IMR-90 (cell line): Measurements from ENCODE around the gene ATP5PO. TPM values are rescaled to one million over a fixed set of nuclear protein-coding genes. Genes with fewer than 3 reads are reported as not detected.

Experiments
- ATAC-seq: fragments of 200-7000 bp; cut with Tn5 transposase; 2 replicates; pipeline ENCODE4 v1.9.1; 2020; ENCODE audit warnings: low read depth, mild to moderate bottlenecking, moderate library complexity
- BruUV-seq: library from RNA; stranded (reverse); fragments of 400-500 nt; replicated peaks from 2 replicates; lab custom pipeline; 2021; lab: Mats Ljungman, UMichigan
- CTCF ChIA-PET: fragments of 300-600 bp; formaldehyde crosslinking; extraction: SDS; loops from one replicate; lab custom pipeline; 2021; ENCODE audit warnings: antibody characterized with exemption; lab: Yijun Ruan, JAX
- POLR2A ChIA-PET: fragments of 300-600 bp; sonication (Branson Sonifier 250); formaldehyde crosslinking; loops from one replicate; lab custom pipeline; 2022; ENCODE audit warnings: antibody characterized with exemption; ENCODE audit not compliant: unreplicated experiment; lab: Charles Lee
- DNase-seq: peaks from one replicate; pipeline ENCODE4 v3.0.0; 2013
- H2AFZ ChIP-seq: replicated peaks from 2 replicates; pipeline ENCODE3; 2013; ENCODE audit warnings: low read length, mild to moderate bottlenecking; ENCODE audit not compliant: poor library complexity
- H2AK5ac ChIP-seq: 2 replicates; pipeline ENCODE4 v1.6.1; 2013; ENCODE audit warnings: low read depth, low read length, inconsistent platforms
- H2AK9ac ChIP-seq: replicated peaks from 2 replicates; pipeline ENCODE3; 2013; ENCODE audit warnings: mild to moderate bottlenecking, low read depth, low read length, moderate library complexity; ENCODE audit not compliant: poor library complexity
- H2BK120ac ChIP-seq: 2 replicates; pipeline ENCODE4 v1.6.1; 2013; ENCODE audit warnings: low read depth, low read length, inconsistent platforms
- H2BK15ac ChIP-seq: 3 replicates; pipeline ENCODE4 v1.6.1; 2013; ENCODE audit warnings: low read depth, low read length, inconsistent platforms
- H2BK20ac ChIP-seq: 2 replicates; pipeline ENCODE4 v1.6.1; 2013; ENCODE audit warnings: low read depth, mild to moderate bottlenecking, inconsistent platforms, low read length, moderate library complexity
- H2BK5ac ChIP-seq: 2 replicates; pipeline ENCODE4 v1.6.1; 2013; ENCODE audit warnings: mild to moderate bottlenecking, low read depth, low read length, inconsistent platforms; ENCODE audit not compliant: poor library complexity, severe bottlenecking
- H3K14ac ChIP-seq: replicated peaks from 2 replicates; pipeline ENCODE4 v1.6.1; 2013; ENCODE audit warnings: low read depth, low read length, inconsistent platforms
- H3K18ac ChIP-seq: 2 replicates; pipeline ENCODE4 v1.6.1; 2013; ENCODE audit warnings: low read depth, low read length, control low read depth
- H3K23ac ChIP-seq: 2 replicates; pipeline ENCODE4 v1.6.1; 2013; ENCODE audit warnings: low read depth, low read length, inconsistent platforms
- H3K27ac ChIP-seq: 2 replicates; pipeline ENCODE4 v1.5.1; 2013; ENCODE audit warnings: mild to moderate bottlenecking, control low read depth, low read length; ENCODE audit not compliant: insufficient read depth
- H3K27me3 ChIP-seq: 2 replicates; pipeline ENCODE4 v1.6.1; 2013; ENCODE audit warnings: low read length; ENCODE audit not compliant: control insufficient read depth, insufficient read depth
- H3K36me3 ChIP-seq: 2 replicates; pipeline ENCODE4 v1.6.1; 2013; ENCODE audit warnings: low read length, mixed read lengths; ENCODE audit not compliant: control insufficient read depth, insufficient read depth
- H3K4ac ChIP-seq: 2 replicates; pipeline ENCODE4 v1.6.1; 2013; ENCODE audit warnings: low read depth, low read length, inconsistent platforms
- H3K4me1 ChIP-seq: 2 replicates; pipeline ENCODE4 v1.6.1; 2013; ENCODE audit warnings: low read length, mixed read lengths; ENCODE audit not compliant: control insufficient read depth, insufficient read depth
- H3K4me2 ChIP-seq: 2 replicates; pipeline ENCODE4 v1.6.1; 2013; ENCODE audit warnings: low read depth, mild to moderate bottlenecking, control low read depth, low read length, moderate library complexity
- H3K4me3 ChIP-seq: 2 replicates; pipeline ENCODE4 v1.5.1; 2013; ENCODE audit warnings: low read depth, mild to moderate bottlenecking, control low read depth, low read length, moderate library complexity; ENCODE audit not compliant: insufficient read depth
- H3K56ac ChIP-seq: 2 replicates; pipeline ENCODE4 v1.6.1; 2013; ENCODE audit warnings: low read length, inconsistent platforms; ENCODE audit not compliant: insufficient read depth; ENCODE audit errors: extremely low read depth
- H3K79me1 ChIP-seq, 2 experiments: 2 replicates each; pipeline ENCODE4 v1.6.1; 2013; ENCODE audit warnings: low read length in 2 of 2, inconsistent platforms in 1 of 2, low read depth in 1 of 2
- H3K9ac ChIP-seq: 2 replicates; pipeline ENCODE4 v1.6.1; 2013; ENCODE audit warnings: low read depth, low read length, control low read depth
- H3K9me1 ChIP-seq: 2 replicates; pipeline ENCODE4 v1.6.1; 2013; ENCODE audit warnings: low read length, inconsistent platforms; ENCODE audit not compliant: insufficient read depth
- H3K9me3 ChIP-seq: 2 replicates; pipeline ENCODE4 v1.6.1; 2013; ENCODE audit warnings: low read length; ENCODE audit not compliant: control insufficient read depth, insufficient read depth
- H4K20me1 ChIP-seq: 2 replicates; pipeline ENCODE4 v1.6.1; 2013; ENCODE audit warnings: low read length, inconsistent platforms; ENCODE audit not compliant: insufficient read depth
- H4K5ac ChIP-seq: 2 replicates; pipeline ENCODE4 v1.6.1; 2013; ENCODE audit warnings: mild to moderate bottlenecking, low read depth, low read length, control low read depth
- H4K8ac ChIP-seq, 2 experiments: 2 replicates each; pipeline ENCODE4 v1.6.1; 2013; ENCODE audit warnings: low read depth in 2 of 2, low read length in 2 of 2, control low read depth in 1 of 2, inconsistent platforms in 1 of 2
- H4K91ac ChIP-seq: 2 replicates; pipeline ENCODE4 v1.6.1; 2013; ENCODE audit warnings: low read depth, low read length, inconsistent platforms; ENCODE audit not compliant: insufficient read depth
- CHD1 ChIP-seq: IDR thresholded peaks from 2 replicates; pipeline ENCODE4 v1.6.1; 2012; ENCODE audit warnings: low read depth, low read length, improper control_type of control experiment
- MXI1 ChIP-seq: IDR thresholded peaks from 2 replicates; pipeline ENCODE4 v1.6.1; 2012; ENCODE audit warnings: low read depth, mild to moderate bottlenecking, low read length, moderate library complexity, borderline replicate concordance
- POLR2A ChIP-seq: IDR thresholded peaks from 2 replicates; pipeline ENCODE4 v1.6.1; 2012; ENCODE audit warnings: mild to moderate bottlenecking, low read depth, low read length
- WGBS, 2 experiments: methylation state at CpG; one replicate each; pipeline versions ENCODE4 v1.1.5 to v1.1.7; 2013; ENCODE audit warnings: missing lambda C conversion rate in 2 of 2; ENCODE audit not compliant: insufficient read length in 1 of 2; ENCODE audit errors: extremely low coverage in 2 of 2; 5-methylcytosine and 5-hydroxymethylcytosine counted together
- dilution Hi-C: fragments of 300-500 bp; cut with HindIII; formaldehyde crosslinking; loops from one replicate; pipeline ENCODE4 v1.14.3; 2018; ENCODE audit warnings: low sequenced_read_pairs; ENCODE audit not compliant: unreplicated experiment
- in situ Hi-C: fragments of 300-500 bp; cut with MboI; formaldehyde crosslinking; loops from 3 replicates; pipeline ENCODE4 v1.14.3; 2019; ENCODE audit warnings: low sequenced_read_pairs, inconsistent platforms, mixed read lengths
- intact Hi-C: fragments of 100-400 bp; cut with micrococcal nuclease; formaldehyde crosslinking; loops from 2 replicates; pipeline ENCODE4 v1.10.0; 2022
- polyA plus RNA-seq, 3 experiments: library from polyadenylated mRNA; depleted of rRNA; stranded (reverse); fragments of >200 nt; gene quantifications; 2 replicates each; pipeline ENCODE4 v1.2.3, GENCODE V29; 2012; ENCODE audit warnings: low replicate concordance in 1 of 3
- total RNA-seq: library from RNA; depleted of rRNA; stranded (reverse); fragments of >200 nt; gene quantifications from 2 replicates; pipeline ENCODE4 v1.2.3, GENCODE V29; 2012

ATP5PO gene
- total and polyA plus RNA-seq, 2 of the 4 experiments (the other 2 are of a cell fraction) = 237 to 250 TPM

DNA sequence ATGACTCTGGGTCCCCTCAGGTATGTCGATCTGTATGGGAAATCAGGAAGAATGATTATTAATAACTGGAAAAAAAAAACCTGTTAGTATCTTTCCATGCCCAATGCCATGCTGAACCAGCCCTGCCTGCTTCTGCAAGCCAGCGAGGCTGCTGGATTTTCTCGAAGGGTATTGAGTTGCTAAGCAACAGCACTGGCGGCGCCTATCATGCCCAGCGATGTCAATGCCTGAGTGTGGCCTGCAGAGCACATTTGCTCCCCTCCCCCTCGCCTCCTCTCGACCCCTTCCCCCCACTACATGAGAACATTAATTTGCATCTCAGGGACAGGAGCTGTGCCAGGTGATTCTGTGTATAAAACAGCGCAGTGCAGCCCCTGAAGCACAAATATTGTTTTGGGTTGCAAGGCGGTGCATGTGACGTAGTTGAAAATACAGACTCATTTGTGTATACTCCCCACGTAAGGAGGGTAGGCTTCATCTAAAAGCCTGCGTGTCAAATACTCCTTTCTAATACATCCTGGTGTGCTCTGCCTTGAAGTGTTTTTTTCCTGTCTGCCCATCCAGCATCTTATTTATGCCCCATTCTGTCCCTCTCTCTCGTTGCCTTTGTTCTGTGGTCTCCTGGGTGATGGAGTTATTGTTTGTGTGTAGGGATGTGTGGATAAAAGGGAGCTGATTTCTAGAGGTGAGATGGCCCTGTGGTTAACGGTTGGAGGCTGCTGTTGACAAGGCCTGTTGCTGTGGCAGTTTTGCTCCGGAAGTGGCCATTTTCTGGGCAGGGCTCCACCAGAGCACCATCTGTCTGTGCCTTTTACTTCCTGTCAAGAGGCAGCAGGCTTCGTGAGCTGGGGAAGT is 32.7 kb upstream of the ATP5PO start:
- ATAC-seq (peak; percentile 50), DNase-seq (peak; percentile 30)
- H3K4me1 ChIP-seq = peaks cover 19% of the 10 kb centered on the region
- TF ChIP-seq POLR2A (no peak), CHD1 (0 out of 2 replicates have a peak, but pooled peaks have one; percentile 21), MXI1 (peak; percentile 97; the same call in 1 of the 2 replicates)
- H3K9me3 ChIP-seq = no peaks in the 10 kb centered on the region
- H3K4me2 ChIP-seq = peak overlapping the region; percentile 75
- peak overlapping the region; percentile 97 for H4K8ac ChIP-seq
- H2BK20ac ChIP-seq = peak overlapping the region; percentile 98
- H3K23ac ChIP-seq = peak overlapping the region; percentile 99
- intact Hi-C loops = no loop called here
- H3K36me3 ChIP-seq = no peaks in the 10 kb centered on the region
- H2AK5ac ChIP-seq = peak overlapping the region; percentile 98
- H3K56ac ChIP-seq = peak overlapping the region; percentile 61
- peak overlapping the region; percentile 77 for H3K18ac ChIP-seq
- peak overlapping the region; percentile 62 for H2BK5ac ChIP-seq
- in situ Hi-C loops = no loop called here
- H2BK120ac ChIP-seq = peak overlapping the region; percentile 99
- H3K9me1 ChIP-seq = peaks cover 16% of the 10 kb centered on the region
- peak overlapping the region; percentile 67 for H3K27ac ChIP-seq
- ChIA-PET CTCF (interaction anchor here (0.6 kb wide), 1 partner anchor 178 kb away, joined by 4 read pairs; no protein-coding TSS in a partner anchor), POLR2A (interaction anchor here (0.5 to 1.0 kb wide), 2 partner anchors 11 to 27 kb away, joined by 8 to 9 read pairs; no protein-coding TSS in a partner anchor)
- H2BK15ac ChIP-seq = peak overlapping the region; percentile 100
- H4K91ac ChIP-seq = peak overlapping the region; percentile 99
- peak overlapping the region; percentile 98 for H3K14ac ChIP-seq
- H4K5ac ChIP-seq = peak overlapping the region; percentile 79
- no peaks in the 10 kb centered on the region for H3K27me3 ChIP-seq
- no peak overlapping the region; the same call in 1 of the 2 replicates for H3K4me3 ChIP-seq
- H4K20me1 ChIP-seq = no peaks in the 10 kb centered on the region
- H3K79me1 ChIP-seq = peaks cover 0 to 9% of the 10 kb centered on the region in 2 experiments; a peak in 1 of 4 replicates
- no CpG with 5 or more reads among the region's 17 CpGs for WGBS, 2 experiments
- peak overlapping the region; percentile 99 for H3K4ac ChIP-seq
- dilution Hi-C loops = no loop called here
- BruUV-seq = no TSS peak
- peak overlapping the region; percentile 98 for H2AFZ ChIP-seq
- peak overlapping the region; percentile 98 for H2AK9ac ChIP-seq
- H3K9ac ChIP-seq = 0 out of 2 replicates have a peak overlapping the region, but pooled peaks have one; percentile 29
